SIG-M5 treated with dmso at 0.1 percent for 504 hours (cell line): ENCODE measurements around the gene ANKUB1.

Experiments used
- DNase-seq: peaks from one replicate; lab custom pipeline; 2025; ENCODE audit not compliant: unreplicated experiment; lab: John Stamatoyannopoulos, UW

ANKUB1 gene

GRCh38 chr3:149810846-149811245, 18.5 kb upstream of the ANKUB1 start:
- no peak for DNase-seq

- no peak for DNase-seq
Observed at GRCh38 chr3:149809699-149810098, 17.3 kb upstream of the ANKUB1 start.

DNA sequence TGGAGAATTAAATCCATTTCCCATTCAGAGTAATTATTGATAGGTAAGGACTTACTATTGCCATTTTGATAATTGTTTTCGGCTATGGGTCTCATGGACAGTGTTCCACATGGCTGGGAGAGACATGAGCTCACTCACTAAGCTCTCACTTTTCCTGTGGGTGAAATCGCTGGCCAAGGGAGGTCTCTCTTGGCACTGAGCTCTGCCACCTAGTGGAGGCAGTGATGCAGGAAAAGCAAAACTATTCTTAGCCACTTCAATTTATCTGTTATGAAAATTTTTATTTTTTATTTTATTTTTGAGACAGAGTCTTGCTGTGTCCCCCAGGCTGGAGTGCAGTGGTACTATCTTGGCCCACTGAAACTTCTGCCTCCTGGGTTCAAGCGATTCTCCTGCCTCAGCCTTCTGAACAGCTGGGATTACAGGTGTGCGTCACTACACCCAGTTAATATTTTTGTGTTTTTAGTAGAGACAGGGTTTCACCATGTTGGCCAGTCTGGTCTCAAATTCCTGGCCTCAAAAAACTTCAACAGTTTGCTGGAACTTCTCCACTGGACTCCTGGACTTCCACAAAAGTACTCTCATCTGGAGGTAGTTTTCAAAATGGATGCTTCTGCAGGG, 16.0 kb upstream of the ANKUB1 start:
- peak; percentile 64 for DNase-seq

- no peak for DNase-seq
Observed at GRCh38 chr3:149806171-149806778, 13.9 kb upstream of the ANKUB1 start.

- no peak for DNase-seq
Observed at GRCh38 chr3:149801639-149802038, 9.3 kb upstream of the ANKUB1 start.

DNA sequence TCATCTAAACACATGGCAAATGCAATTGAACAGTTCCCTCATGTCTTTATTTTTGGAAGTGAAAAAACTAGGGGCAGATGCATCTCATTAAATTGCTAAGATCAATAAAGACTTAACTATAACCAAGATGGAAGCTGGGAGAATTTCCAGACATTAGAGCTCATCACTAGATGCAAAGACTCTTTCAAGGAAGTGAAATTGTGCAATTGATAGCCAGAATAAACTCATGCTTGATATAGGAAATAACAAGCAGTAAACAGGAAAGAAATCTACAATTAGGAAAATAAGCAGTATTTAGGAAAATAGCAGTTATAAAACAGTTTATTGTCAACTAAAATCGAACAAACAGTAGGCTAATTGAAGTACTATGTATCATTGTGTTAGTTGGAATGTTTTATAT, 8.8 kb upstream of the ANKUB1 start:
- DNase-seq, result no peak

DNA sequence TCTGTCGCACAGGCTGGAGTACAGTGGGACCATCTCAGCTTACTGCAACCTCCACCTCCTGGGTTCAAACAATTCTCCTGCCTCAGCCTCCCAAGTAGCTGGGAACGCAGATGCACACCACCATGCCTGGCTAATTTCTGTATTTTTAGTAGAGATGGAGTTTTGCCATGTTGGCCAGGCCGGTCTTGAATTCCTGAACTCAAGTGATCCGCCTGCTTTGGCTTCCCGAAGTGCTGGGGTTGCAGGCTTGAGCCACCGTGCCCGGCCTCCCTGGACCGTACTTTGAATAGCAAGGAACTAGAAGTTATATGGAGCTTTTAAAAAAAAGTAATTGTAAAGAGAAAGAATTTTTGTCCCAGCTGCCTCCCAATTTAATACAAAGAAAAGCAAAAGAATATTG, 8.3 kb upstream of the ANKUB1 start:
- no peak for DNase-seq

DNA sequence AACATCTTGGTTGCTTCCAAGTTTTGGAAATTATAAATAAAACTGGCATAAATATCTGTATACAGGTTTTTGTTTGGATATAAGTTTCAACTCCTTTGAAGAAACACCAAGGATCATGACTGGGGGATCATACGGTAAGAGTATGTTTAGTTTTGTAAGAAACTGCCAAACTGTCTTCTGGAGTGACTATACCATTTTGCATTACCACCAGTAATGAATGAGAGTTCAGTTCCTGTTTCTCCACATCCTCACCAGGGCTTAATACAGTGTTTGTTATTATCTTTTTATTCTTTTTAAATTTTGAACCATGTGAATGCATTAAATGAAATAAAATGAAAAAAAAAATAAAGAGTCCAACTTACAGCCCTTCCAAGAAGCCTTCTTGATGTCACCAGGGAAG, 3.7 kb upstream of the ANKUB1 start:
- DNase-seq, result peak; percentile 9

- DNase-seq, result no peak
Observed at GRCh38 chr3:149790698-149791097, 1.7 kb downstream of the ANKUB1 start.

GRCh38 chr3:149790268-149790667, 2.1 kb downstream of the ANKUB1 start:
- no peak for DNase-seq

GRCh38 chr3:149784064-149784704, 8.2 kb downstream of the ANKUB1 start:
- no peak for DNase-seq

GRCh38 chr3:149783576-149783975, 8.8 kb downstream of the ANKUB1 start:
- DNase-seq, result peak; percentile 82

GRCh38 chr3:149781741-149782140, 10.6 kb downstream of the ANKUB1 start:
- DNase-seq, result no peak

DNA sequence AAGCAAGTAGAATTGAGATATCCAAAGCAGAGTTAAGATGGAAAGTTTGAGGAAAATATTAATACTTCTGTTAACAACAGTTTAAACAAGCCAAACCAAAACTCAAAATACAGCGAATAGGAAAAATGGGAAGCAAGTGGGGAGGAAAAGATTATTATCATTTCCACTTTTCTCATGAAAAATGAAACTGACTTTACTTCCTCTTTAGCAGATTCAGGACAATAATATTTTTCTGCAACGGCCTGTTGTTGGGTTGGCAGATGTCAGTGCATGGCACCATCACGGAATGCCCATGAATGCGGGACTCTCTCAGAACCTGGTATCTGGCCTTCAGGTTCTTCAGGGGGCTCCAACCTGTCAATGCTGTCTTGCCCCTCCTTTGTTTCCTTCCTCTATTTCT, 11.1 kb downstream of the ANKUB1 start:
- peak; percentile 73 for DNase-seq

DNA sequence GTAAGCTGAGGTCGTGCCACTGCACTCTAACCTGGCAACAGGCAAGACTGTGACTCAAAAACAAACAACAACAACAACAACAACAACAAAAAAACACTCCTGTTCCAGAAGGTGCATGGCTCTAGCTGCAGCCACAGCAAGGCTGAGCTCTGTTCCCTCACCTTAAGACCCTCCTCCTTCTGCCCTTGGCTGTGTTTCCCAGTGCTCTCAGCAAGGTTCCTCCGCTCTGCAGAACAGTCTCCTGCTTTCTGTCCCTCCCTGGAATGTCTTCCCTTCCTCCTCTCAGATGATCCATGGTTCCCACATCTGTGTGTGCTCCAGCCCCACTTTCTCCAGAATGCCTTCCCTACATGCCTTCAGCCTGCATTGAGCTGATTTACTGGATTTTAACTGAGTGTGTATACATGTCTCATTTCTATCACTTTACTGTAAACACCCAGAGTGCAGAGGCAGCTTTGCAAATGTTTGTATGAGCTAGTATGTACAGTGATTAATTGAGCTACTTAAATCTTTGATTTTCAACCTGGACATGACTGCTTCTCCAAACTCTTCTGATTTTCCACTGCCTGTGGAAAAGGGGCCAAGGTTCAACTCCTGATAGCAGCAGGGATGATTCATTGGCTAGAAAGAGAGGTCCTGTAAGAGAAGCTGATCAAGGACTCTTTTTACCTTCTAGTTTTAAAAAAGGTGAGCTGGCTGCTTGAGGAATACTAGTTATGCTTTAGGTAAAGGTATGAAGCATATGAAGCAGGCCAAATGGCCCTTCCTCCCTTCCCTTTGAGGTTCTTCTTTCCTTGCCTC, 14.7 kb downstream of the ANKUB1 start:
- DNase-seq, result no peak

DNA sequence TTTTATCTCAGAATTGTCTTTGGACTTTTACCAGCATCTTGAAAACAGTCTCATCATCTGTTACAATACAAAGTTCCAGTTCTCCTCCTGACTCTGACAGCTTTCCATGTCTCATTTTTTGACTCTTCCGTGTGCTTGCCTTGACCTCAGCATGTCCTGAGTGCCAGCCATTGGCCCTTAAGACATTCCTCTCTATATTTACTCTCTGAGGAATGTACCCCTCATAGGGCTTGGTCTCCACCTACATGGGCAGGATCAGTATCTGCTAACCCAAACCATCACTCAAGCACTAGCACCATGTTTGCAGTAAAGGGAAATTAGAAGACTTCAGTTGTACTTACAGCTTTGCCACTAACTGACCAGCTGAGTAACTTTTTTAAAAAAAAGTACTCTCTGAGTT, 16.2 kb downstream of the ANKUB1 start:
- DNase-seq, result no peak

GRCh38 chr3:149772861-149773260, 19.5 kb downstream of the ANKUB1 start:
- DNase-seq, result no peak

DNA sequence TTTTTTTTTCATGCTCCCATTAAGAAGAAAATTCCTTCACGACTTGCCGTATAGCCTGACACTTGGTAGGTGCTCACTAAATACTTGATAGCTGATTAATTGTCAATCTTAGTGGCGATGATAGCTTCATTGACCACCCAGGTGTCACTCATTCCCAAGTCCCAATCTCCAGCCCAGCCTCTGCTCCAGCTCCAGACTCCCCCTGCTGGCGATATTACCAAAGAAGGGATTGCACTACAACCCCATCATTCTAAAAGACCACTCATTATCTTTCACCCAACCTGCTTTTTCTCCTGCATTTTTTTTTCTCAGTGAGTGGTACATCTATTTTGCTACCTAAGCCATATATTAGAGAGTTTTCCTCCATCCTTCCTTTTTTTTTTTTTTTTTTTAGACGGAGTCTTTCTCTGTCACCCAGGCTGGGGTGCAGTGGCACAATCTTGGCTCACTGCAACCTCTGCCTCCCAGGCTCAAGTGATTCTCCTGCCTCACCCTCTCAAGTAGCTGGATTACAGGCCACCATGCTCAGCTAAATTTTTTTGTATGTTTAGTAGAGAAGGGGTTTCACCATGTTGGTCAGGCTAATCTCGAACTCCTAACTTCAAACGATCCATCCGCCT, 20.6 kb downstream of the ANKUB1 start:
- peak; percentile 34 for DNase-seq

GRCh38 chr3:149770246-149770645, 22.1 kb downstream of the ANKUB1 start:
- DNase-seq, result no peak

- no peak for DNase-seq
Observed at GRCh38 chr3:149768704-149769103, 23.6 kb downstream of the ANKUB1 start.

- DNase-seq, result no peak
Observed at GRCh38 chr3:149767720-149768119, 24.6 kb downstream of the ANKUB1 start.
